Endometrium (tissue), 2 donors: ENCODE results near the gene LACRT.
"Not testable (repeated sequence)": the region's sequence is repeated elsewhere in the genome, so short reads cannot be mapped to it uniquely, and the experiment has no call there.

Experiments used
- FAIRE-seq: peaks from 2 replicates; lab custom pipeline; 2012; peaks lifted over from hg19 to GRCh38; lab: Jason Lieb, UNC
- donor health status: control.
- donor health status: control.

LACRT gene

GRCh38 chr12:54639112-54639511, 4.4 kb upstream of the LACRT start:
- FAIRE-seq, result not testable (repeated sequence)

- FAIRE-seq, result no peak
These were observed 2.5 kb downstream of the LACRT start for GRCh38 chr12:54631988-54632728.

- FAIRE-seq, result no peak
These were observed 3.1 kb downstream of the LACRT start for GRCh38 chr12:54631551-54631950.

- FAIRE-seq, result no peak
These were observed 4.8 kb downstream of the LACRT start for GRCh38 chr12:54629925-54630324.

GRCh38 chr12:54628186-54628846, 6.4 kb downstream of the LACRT start:
- FAIRE-seq, result no peak

- no peak for FAIRE-seq
These were observed 7.4 kb downstream of the LACRT start for GRCh38 chr12:54627304-54627703.

- no peak for FAIRE-seq
These were observed 9.1 kb downstream of the LACRT start for GRCh38 chr12:54625598-54625997.

- FAIRE-seq, result no peak
These were observed 10.1 kb downstream of the LACRT start for GRCh38 chr12:54624315-54625279.

- FAIRE-seq, result no peak
These were observed 12.1 kb downstream of the LACRT start for GRCh38 chr12:54622463-54623183.

- FAIRE-seq, result no peak
These were observed 17.6 kb downstream of the LACRT start for GRCh38 chr12:54616933-54617680.

- no peak for FAIRE-seq
These were observed 22.4 kb downstream of the LACRT start for GRCh38 chr12:54612225-54612750.

GRCh38 chr12:54611715-54612149, 23.0 kb downstream of the LACRT start:
- FAIRE-seq, result no peak

GRCh38 chr12:54608769-54609168, 25.9 kb downstream of the LACRT start:
- no peak for FAIRE-seq

- no peak for FAIRE-seq
These were observed 26.5 kb downstream of the LACRT start for GRCh38 chr12:54608156-54608555.

- no peak for FAIRE-seq
These were observed 28.1 kb downstream of the LACRT start for GRCh38 chr12:54606556-54606955.

- FAIRE-seq, result no peak
These were observed 29.3 kb downstream of the LACRT start for GRCh38 chr12:54605138-54605970.

- FAIRE-seq, result no peak
These were observed 30.3 kb downstream of the LACRT start for GRCh38 chr12:54604436-54604835.

GRCh38 chr12:54603872-54604271, 30.8 kb downstream of the LACRT start:
- FAIRE-seq, result no peak

GRCh38 chr12:54603173-54603814, 31.4 kb downstream of the LACRT start:
- FAIRE-seq, result no peak
